Raji (cell line): ENCODE measurements around the gene PRMT2.

Source experiments
- POLR2A ChIP-seq: IDR thresholded peaks from 2 replicates; pipeline ENCODE4 v1.6.1; 2011; ENCODE audit warnings: low read depth, low read length, control low read depth; ENCODE audit not compliant: insufficient read depth

Gene PRMT2

GRCh38 chr21:46628868-46629267 is 6.6 kb upstream of the PRMT2 start:
- TF ChIP-seq POLR2A: no peak

GRCh38 chr21:46633566-46633965 is 1.9 kb upstream of the PRMT2 start:
- TF ChIP-seq POLR2A: no peak

GRCh38 chr21:46634427-46634826 is 1.0 kb upstream of the PRMT2 start:
- TF ChIP-seq POLR2A: no peak

GRCh38 chr21:46634966-46635323 is 529 bp upstream of the PRMT2 start:
- TF ChIP-seq POLR2A: no peak

- TF ChIP-seq POLR2A: no peak
Measured at GRCh38 chr21:46636181-46636512, 673 bp downstream of the PRMT2 start.

GRCh38 chr21:46636550-46637285 is 1.2 kb downstream of the PRMT2 start:
- no peak for TF ChIP-seq POLR2A

- no peak for TF ChIP-seq POLR2A
Measured at GRCh38 chr21:46637952-46638746, 2.7 kb downstream of the PRMT2 start.

GRCh38 chr21:46639489-46640386 is 4.3 kb downstream of the PRMT2 start:
- TF ChIP-seq POLR2A: no peak

- no peak for TF ChIP-seq POLR2A
Measured at GRCh38 chr21:46641656-46642055, 6.2 kb downstream of the PRMT2 start.

- no peak for TF ChIP-seq POLR2A
Measured at GRCh38 chr21:46643379-46644177, 8.1 kb downstream of the PRMT2 start.

- no peak for TF ChIP-seq POLR2A
Measured at GRCh38 chr21:46645840-46646239, 10.4 kb downstream of the PRMT2 start.

GRCh38 chr21:46646541-46647154 is 11.2 kb downstream of the PRMT2 start:
- no peak for TF ChIP-seq POLR2A

GRCh38 chr21:46648539-46648938 is 13.1 kb downstream of the PRMT2 start:
- no peak for TF ChIP-seq POLR2A

GRCh38 chr21:46649356-46649755 is 13.9 kb downstream of the PRMT2 start:
- no peak for TF ChIP-seq POLR2A

GRCh38 chr21:46650476-46651098 is 15.1 kb downstream of the PRMT2 start:
- TF ChIP-seq POLR2A: no peak

- TF ChIP-seq POLR2A: no peak
Measured at GRCh38 chr21:46651121-46651520, 15.6 kb downstream of the PRMT2 start.
